Right cardiac atrium (tissue), 5 donors: Measurements from ENCODE around the gene HECTD3. TPM values are rescaled to one million over a fixed set of nuclear protein-coding genes. Genes with fewer than 3 reads are reported as not detected.
A peak's percentile ranks its signal among the peaks of the same experiment; 100 is the strongest.
"Not testable (repeated sequence)": the region's sequence is repeated elsewhere in the genome, so short reads cannot be mapped to it uniquely, and the experiment has no call there.

Experiments used
- ATAC-seq, 2 donors: fragments of 200-7000 bp; cut with Tn5 transposase; one replicate each; pipeline versions ENCODE4 v1.8.0 to v1.9.1; 2020; ENCODE audit warnings: moderate library complexity in 2 of 2, mild to moderate bottlenecking in 1 of 2
- DNase-seq, 3 donors: peaks; one replicate each; pipeline ENCODE4 v3.0.0-alpha.2; 2020
- H3K27ac ChIP-seq: one replicate; pipeline ENCODE4 v1.5.1; 2013; ENCODE audit warnings: mild to moderate bottlenecking, low read length, control low read depth, moderate library complexity
- H3K27me3 ChIP-seq: one replicate; pipeline ENCODE4 v1.6.1; 2013; ENCODE audit not compliant: control insufficient read depth, insufficient read depth
- H3K4me1 ChIP-seq: one replicate; pipeline ENCODE4 v1.6.1; 2013; ENCODE audit warnings: low read length; ENCODE audit not compliant: control insufficient read depth, insufficient read depth
- H3K4me3 ChIP-seq: one replicate; pipeline ENCODE4 v1.5.1; 2013; ENCODE audit warnings: low read length, control low read depth
- H3K9me3 ChIP-seq: one replicate; pipeline ENCODE4 v1.6.1; 2013; ENCODE audit warnings: low read length; ENCODE audit not compliant: control insufficient read depth
- WGBS: extraction: QIAGEN DNeasy Blood & Tissue Kit; methylation state at CpG from one replicate; pipeline ENCODE4 v1.1.7; 2013; 5-methylcytosine and 5-hydroxymethylcytosine counted together
- intact Hi-C, 4 donors: fragments of 100-400 bp; cut with DNase I; formaldehyde crosslinking; loops; one replicate each; pipeline versions ENCODE4 v1.11.0 to v1.14.0; 2022 to 2023
- polyA plus RNA-seq: library from polyadenylated mRNA; stranded (reverse); fragments of 200-250 nt; gene quantifications from one replicate; pipeline ENCODE4 v1.2.3, GENCODE V29; 2013
- total RNA-seq, 4 donors: library from RNA; stranded (reverse); fragmentation: NEBNext Ultra II Directional; extraction: Animal tissue kit (Norgen Biotek cat#: 25700); gene quantifications; one replicate each; pipeline ENCODE4 v1.2.1, GENCODE V29; 2021
- donor health status: healthy with polysubstance abuse.
- donor health status: DM: no; HTN: yes; CAD: no.
- donor health status: DM: no; HTN: no; CAD: no.
- donor health status: DM: no; HTN: yes; CAD: no; lungs with severe emphysema.
- donor health status: DM: yes; HTN: yes; CAD: no.

HECTD3 gene
- total and polyA plus RNA-seq, 5 donors: 16.5 to 22.3 (median 18.5) TPM

- H3K4me3 ChIP-seq: peak overlapping the region; percentile 66
- H3K27ac ChIP-seq: peak overlapping the region; percentile 15
These were observed 25.3 kb downstream of the HECTD3 start for GRCh38 chr1:44985747-44986359.

DNA sequence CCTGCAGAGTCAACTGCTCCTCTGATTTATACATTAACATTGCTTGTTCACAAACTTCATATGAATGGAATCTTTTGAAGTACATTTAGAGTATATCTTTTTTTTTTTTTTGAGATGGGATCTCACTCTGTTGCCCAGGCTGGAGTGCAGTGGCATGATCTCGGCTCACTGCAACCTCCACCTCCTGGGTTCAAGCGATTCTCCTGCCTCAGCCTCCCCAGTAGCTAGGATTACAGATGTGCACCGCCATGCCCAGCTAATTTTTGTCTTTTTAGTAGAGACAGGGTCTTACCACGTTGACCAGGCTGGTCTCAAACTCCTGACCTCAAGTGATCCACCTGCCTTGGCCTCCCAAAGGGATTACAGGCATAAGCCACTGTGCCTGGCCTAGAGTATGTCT, 33.8 kb downstream of the HECTD3 start:
- H3K9me3 ChIP-seq, intact Hi-C loops, H3K4me1 ChIP-seq, H3K27ac ChIP-seq, H3K4me3 ChIP-seq, H3K27me3 ChIP-seq, ATAC-seq, DNase-seq: not testable (repeated sequence)
- 95% methylated on average over 4 of the region's 4 CpGs for WGBS

More at GRCh38 chr1:44985747-44986359, 25.3 kb downstream of the HECTD3 start:
- Histone ChIP-seq H3K9me3 (no peaks in the 10 kb centered on the region), H3K4me1 (peaks cover 4% of the 10 kb centered on the region), H3K27me3 (no peaks in the 10 kb centered on the region)
- DNase-seq (no peak), ATAC-seq (peak in 1 of 2 donors; percentile 2)
- intact Hi-C loops: loop anchor here in 1 of 4 donors (10.0 kb wide), 1 partner anchor 151 kb away; no protein-coding TSS in a partner anchor
- 4% methylated on average over 19 of the region's 19 CpGs for WGBS

- H3K27ac ChIP-seq: no peak overlapping the region
- WGBS: 97% methylated on average over 2 of the region's 2 CpGs
- intact Hi-C loops: no loop called here
- DNase-seq (no peak), ATAC-seq (no peak)
- H3K4me1 ChIP-seq: no peaks in the 10 kb centered on the region
- no peaks in the 10 kb centered on the region for H3K27me3 ChIP-seq
- no peak overlapping the region for H3K4me3 ChIP-seq
- no peaks in the 10 kb centered on the region for H3K9me3 ChIP-seq
These were observed 34.9 kb downstream of the HECTD3 start for GRCh38 chr1:44976252-44976651.

DNA sequence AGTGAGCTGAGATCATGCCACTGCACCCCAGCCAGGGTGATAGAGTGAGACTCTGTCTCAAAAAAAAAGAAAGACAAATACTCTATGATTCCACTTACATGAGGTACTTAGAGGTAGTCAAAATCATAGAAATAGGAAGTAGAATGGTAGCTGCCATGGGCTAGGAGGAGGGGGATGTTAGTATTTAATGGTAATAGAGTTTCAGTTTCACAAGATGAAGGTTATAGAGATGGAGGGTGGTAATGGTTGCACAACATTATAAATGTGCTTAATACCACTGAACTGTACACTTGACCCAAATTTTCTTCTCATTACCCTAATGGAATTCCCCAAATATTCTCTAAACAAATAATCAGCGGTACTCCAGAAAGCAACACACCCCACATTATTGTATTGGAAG, 37.5 kb downstream of the HECTD3 start:
- 99% methylated on average over 1 of the region's 1 CpG for WGBS
- ATAC-seq: no peak
- no peaks in the 10 kb centered on the region for H3K27me3 ChIP-seq
- no peak overlapping the region for H3K27ac ChIP-seq
- no peak for DNase-seq
- intact Hi-C loops: no loop called here
- H3K4me3 ChIP-seq: no peak overlapping the region
- no peaks in the 10 kb centered on the region for H3K4me1 ChIP-seq
- no peaks in the 10 kb centered on the region for H3K9me3 ChIP-seq

GRCh38 chr1:44970317-44970716, 40.8 kb downstream of the HECTD3 start:
- no peak overlapping the region for H3K27ac ChIP-seq
- intact Hi-C loops: no loop called here
- H3K27me3 ChIP-seq: no peaks in the 10 kb centered on the region
- DNase-seq: no peak
- WGBS: 60% methylated on average over 4 of the region's 4 CpGs
- peak in 1 of 2 donors; percentile 58 for ATAC-seq
- H3K4me3 ChIP-seq: no peak overlapping the region
- H3K4me1 ChIP-seq: no peaks in the 10 kb centered on the region
- no peaks in the 10 kb centered on the region for H3K9me3 ChIP-seq

GRCh38 chr1:44964396-44964795, 46.7 kb downstream of the HECTD3 start:
- WGBS: 77% methylated on average over 1 of the region's 1 CpG
- Histone ChIP-seq H3K4me1 (no peaks in the 10 kb centered on the region), H3K9me3 (no peaks in the 10 kb centered on the region), H3K4me3 (no peak overlapping the region), H3K27me3 (no peaks in the 10 kb centered on the region), H3K27ac (no peak overlapping the region)
- DNase-seq (no peak), ATAC-seq (no peak)
- intact Hi-C loops: no loop called here

- DNase-seq: no peak
- no peaks in the 10 kb centered on the region for H3K27me3 ChIP-seq
- no peaks in the 10 kb centered on the region for H3K4me1 ChIP-seq
- 98% methylated on average over 3 of the region's 3 CpGs for WGBS
- no peak overlapping the region for H3K4me3 ChIP-seq
- ATAC-seq: no peak
- intact Hi-C loops: no loop called here
- no peaks in the 10 kb centered on the region for H3K9me3 ChIP-seq
- no peak overlapping the region for H3K27ac ChIP-seq
These were observed 48.4 kb downstream of the HECTD3 start for GRCh38 chr1:44962729-44963128.

DNA sequence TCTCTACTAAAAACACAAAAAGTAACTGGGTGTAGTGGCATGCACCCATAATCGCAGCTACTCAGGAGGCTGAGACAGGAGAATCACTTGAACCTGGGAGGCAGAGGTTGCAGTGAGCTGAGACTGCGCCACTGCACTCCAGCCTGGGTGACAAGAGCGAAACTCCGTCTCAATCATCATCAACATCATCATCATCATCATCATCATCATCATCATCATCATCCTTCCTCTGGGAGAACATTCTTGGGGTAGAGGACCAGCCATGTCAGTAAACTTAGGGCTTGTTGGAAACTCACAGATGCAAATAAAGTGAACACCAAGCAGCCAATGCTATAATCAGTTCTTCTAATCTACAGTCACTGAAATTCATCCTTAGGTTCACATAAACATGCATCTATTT, 49.1 kb downstream of the HECTD3 start:
- ATAC-seq, H3K4me1 ChIP-seq, H3K27me3 ChIP-seq, H3K9me3 ChIP-seq, intact Hi-C loops, H3K4me3 ChIP-seq, H3K27ac ChIP-seq, DNase-seq: not testable (repeated sequence)
- over 99% methylated on average over 4 of the region's 4 CpGs for WGBS

GRCh38 chr1:44957566-44957965, 53.6 kb downstream of the HECTD3 start:
- H3K9me3 ChIP-seq, H3K4me1 ChIP-seq, DNase-seq, H3K27me3 ChIP-seq, ATAC-seq, intact Hi-C loops, H3K27ac ChIP-seq, H3K4me3 ChIP-seq: not testable (repeated sequence)
- 92% methylated on average over 3 of the region's 3 CpGs for WGBS

DNA sequence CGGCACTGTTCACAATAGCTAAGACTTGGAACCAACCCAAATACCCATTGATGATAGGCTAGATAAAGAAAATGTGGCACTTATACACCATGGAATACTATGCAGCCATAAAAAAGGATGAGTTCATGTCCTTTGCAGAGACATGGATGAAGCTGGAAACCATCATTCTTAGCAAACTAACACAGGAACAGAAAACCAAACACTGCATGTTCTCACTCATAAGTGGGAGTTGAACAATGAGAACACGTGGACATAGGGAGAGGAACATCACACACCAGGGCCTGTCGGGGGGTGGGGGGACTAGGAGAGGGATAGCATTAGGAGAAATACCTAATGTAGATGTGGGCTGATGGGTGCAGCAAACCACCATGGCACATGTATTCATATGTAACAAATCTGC, 55.0 kb downstream of the HECTD3 start:
- DNase-seq, H3K9me3 ChIP-seq, H3K4me3 ChIP-seq, ATAC-seq, intact Hi-C loops, H3K27me3 ChIP-seq, H3K27ac ChIP-seq, H3K4me1 ChIP-seq: not testable (repeated sequence)
- WGBS: 97% methylated on average over 3 of the region's 3 CpGs
